Upper lobe of left lung (tissue), 6 donors: Measurements from ENCODE around the gene KMT5B. TPM values are rescaled to one million over a fixed set of nuclear protein-coding genes. Genes with fewer than 3 reads are reported as not detected.

Source experiments
- ATAC-seq, 2 donors: fragments of 200-7000 bp; cut with Tn5 transposase; one replicate each; pipeline ENCODE4 v1.9.1; 2022; ENCODE audit warnings: mild to moderate bottlenecking in 2 of 2, moderate library complexity in 2 of 2; ENCODE audit not compliant: low FRiP score in 2 of 2
- DNase-seq, 2 donors: peaks; one replicate each; pipeline ENCODE4 v3.0.0-alpha.2; 2019 to 2020
- H3K27ac ChIP-seq, 4 donors: fragments of 200-600 bp; sonication (generic); one replicate each; pipeline ENCODE4 v1.5.1; 2016 to 2019
- H3K27me3 ChIP-seq, 4 donors: fragments of 200-600 bp; sonication (generic); one replicate each; pipeline ENCODE4 v1.5.1; 2017 to 2019
- H3K36me3 ChIP-seq, 4 donors: fragments of 200-600 bp; sonication (generic); one replicate each; pipeline ENCODE4 v1.5.1; 2016 to 2019
- H3K4me1 ChIP-seq, 4 donors: fragments of 200-600 bp; sonication (generic); one replicate each; pipeline ENCODE4 v1.5.1; 2018 to 2019
- H3K4me3 ChIP-seq, 4 donors: fragments of 200-600 bp; sonication (generic); one replicate each; pipeline ENCODE4 v1.5.1; 2017 to 2019; ENCODE audit warnings: mild to moderate bottlenecking in 2 of 4, moderate library complexity in 1 of 4
- H3K9me3 ChIP-seq, 4 donors: fragments of 200-600 bp; sonication (generic); one replicate each; pipeline ENCODE4 v1.5.1; 2018 to 2019
- CTCF ChIP-seq, 6 experiments: fragments of 450-650 bp in 4 of 6; fragments of 200-600 bp in 2 of 6; sonication (generic) in 2 of 6; IDR thresholded peaks; one replicate each; pipeline ENCODE4 v1.5.1; 2016 to 2019; ENCODE audit warnings: antibody characterized with exemption in 6 of 6
- EP300 ChIP-seq, 4 donors: sonication (generic); formaldehyde crosslinking; IDR thresholded peaks; one replicate each; pipeline ENCODE4 v1.5.1; 2017; ENCODE audit warnings: antibody characterized with exemption in 4 of 4, control low read depth in 2 of 4
- POLR2A ChIP-seq, 4 donors: fragments of 450-650 bp; IDR thresholded peaks; one replicate each; pipeline ENCODE4 v1.5.1; 2016 to 2017; ENCODE audit warnings: antibody characterized with exemption in 4 of 4, mild to moderate bottlenecking in 2 of 4
- POLR2AphosphoS5 ChIP-seq, 2 donors: sonication (generic); formaldehyde crosslinking; IDR thresholded peaks; one replicate each; pipeline ENCODE4 v1.5.1; 2017; ENCODE audit warnings: antibody characterized with exemption in 2 of 2
- WGBS, 2 donors: methylation state at CpG; one replicate each; pipeline ENCODE4 v1.1.5; 2017 to 2018; 5-methylcytosine and 5-hydroxymethylcytosine counted together
- total RNA-seq, 6 donors: library from RNA; depleted of rRNA in 4 of 6; stranded (reverse); fragments of >200 nt in 4 of 6; gene quantifications; one replicate each; pipeline versions ENCODE4 v1.1.0 to v1.2.1, GENCODE V29; 2016 to 2021
- donor health status: DM: no; HTN: no; CAD: no; lungs with moderate emphysema.
- donor health status: DM: no; HTN: yes; CAD: no; lungs with severe emphysema.

KMT5B gene
- total RNA-seq, 6 donors from 2014 or later: 19.3 to 61.2 (median 41.0) TPM

DNA sequence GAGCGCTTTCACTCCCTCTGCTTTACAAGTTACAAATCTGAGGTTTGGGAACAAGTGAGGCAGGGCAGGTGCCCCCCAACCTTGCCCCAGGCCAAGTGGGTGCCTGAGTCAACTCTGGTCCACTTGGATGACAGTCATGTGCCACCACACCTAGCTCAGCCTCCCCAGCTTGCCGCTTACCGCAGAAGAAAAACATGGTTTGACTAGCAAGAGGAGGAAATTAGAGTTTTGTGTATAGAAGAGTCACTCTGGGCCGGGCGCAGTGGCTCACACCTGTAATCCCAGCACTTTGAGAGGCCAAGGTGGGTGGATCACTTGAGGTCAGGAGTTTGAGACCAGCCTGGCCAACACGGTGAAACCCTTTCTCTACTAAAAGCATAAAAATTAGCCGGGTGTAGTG, 64.2 kb downstream of the KMT5B start:
- TF ChIP-seq EP300 (IDR thresholded peaks at IDR 0.05): no peak
- no peak for TF ChIP-seq POLR2AphosphoS5 (IDR thresholded peaks at IDR 0.05)
- TF ChIP-seq POLR2A (IDR thresholded peaks at IDR 0.05): no peak
- TF ChIP-seq CTCF (IDR thresholded peaks at IDR 0.05): no peak
- Histone ChIP-seq H3K27me3 (no peaks in the 10 kb centered on the region), H3K4me3 (no peak overlapping the region), H3K4me1 (peaks cover 26 to 49% (median 37%) of the 10 kb centered on the region in 4 donors), H3K9me3 (no peaks in the 10 kb centered on the region), H3K27ac (peak overlapping the region in 2 of 4 donors; percentile 7 to 72), H3K36me3 (no peaks in the 10 kb centered on the region)
- no peak for ATAC-seq
- 77 to 86% methylated on average over 6 to 7 of the region's 7 CpGs for WGBS, 2 donors
- no peak for DNase-seq

- TF ChIP-seq EP300 (IDR thresholded peaks at IDR 0.05) (no peak), POLR2A (IDR thresholded peaks at IDR 0.05) (no peak), POLR2AphosphoS5 (IDR thresholded peaks at IDR 0.05) (no peak), CTCF (IDR thresholded peaks at IDR 0.05) (no peak)
- H3K9me3 ChIP-seq: no peaks in the 10 kb centered on the region
- DNase-seq (no peak), ATAC-seq (no peak)
- peak overlapping the region in 2 of 4 donors; percentile 7 to 72 for H3K27ac ChIP-seq
- no peaks in the 10 kb centered on the region for H3K36me3 ChIP-seq
- 92% methylated on average over 17 to 18 of the region's 18 CpGs for WGBS, 2 donors
- H3K4me1 ChIP-seq: peaks cover 26 to 50% (median 37%) of the 10 kb centered on the region in 4 donors
- H3K4me3 ChIP-seq: no peak overlapping the region
- H3K27me3 ChIP-seq: no peaks in the 10 kb centered on the region
Measured at GRCh38 chr11:68148071-68148805, 64.9 kb downstream of the KMT5B start.

DNA sequence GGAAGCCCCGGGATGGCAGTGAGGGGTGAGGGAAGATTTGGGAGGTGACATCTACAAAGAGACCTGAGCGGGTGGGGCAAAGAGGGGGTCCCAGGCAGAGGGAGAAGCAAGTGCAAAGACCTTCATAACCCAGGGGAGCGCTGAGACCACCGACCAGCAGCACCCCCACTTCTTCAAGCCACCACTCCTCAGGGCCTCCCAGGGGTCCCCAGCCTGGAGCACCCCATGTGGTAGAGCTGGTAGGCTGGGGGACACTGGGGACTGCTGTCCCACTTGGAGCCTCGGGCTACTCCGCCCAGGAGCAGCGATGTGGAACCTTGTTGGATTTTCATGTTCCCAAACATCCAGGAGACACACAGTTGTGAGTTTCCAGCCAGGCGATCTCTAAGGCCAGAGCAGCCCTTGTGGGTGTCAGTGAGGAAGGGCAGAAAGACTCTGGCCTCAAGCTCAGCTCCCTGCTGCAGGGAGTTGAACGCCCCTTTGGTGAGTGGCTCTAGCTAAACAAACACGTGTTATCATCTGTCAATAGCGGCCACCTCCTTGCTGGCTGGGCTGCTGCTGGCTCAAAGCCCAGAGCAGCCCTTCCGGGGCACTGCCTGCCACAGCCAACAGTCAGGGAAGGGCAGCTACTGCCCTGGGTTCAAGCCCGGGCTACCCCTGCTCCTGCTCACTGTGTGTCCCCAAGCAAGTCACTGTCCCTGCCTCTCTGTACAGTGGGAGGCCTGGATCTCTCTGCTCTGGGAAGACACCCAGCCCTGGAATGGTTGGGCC, 66.2 kb downstream of the KMT5B start:
- peak in 1 of 2 donors; percentile 79 for DNase-seq

DNA sequence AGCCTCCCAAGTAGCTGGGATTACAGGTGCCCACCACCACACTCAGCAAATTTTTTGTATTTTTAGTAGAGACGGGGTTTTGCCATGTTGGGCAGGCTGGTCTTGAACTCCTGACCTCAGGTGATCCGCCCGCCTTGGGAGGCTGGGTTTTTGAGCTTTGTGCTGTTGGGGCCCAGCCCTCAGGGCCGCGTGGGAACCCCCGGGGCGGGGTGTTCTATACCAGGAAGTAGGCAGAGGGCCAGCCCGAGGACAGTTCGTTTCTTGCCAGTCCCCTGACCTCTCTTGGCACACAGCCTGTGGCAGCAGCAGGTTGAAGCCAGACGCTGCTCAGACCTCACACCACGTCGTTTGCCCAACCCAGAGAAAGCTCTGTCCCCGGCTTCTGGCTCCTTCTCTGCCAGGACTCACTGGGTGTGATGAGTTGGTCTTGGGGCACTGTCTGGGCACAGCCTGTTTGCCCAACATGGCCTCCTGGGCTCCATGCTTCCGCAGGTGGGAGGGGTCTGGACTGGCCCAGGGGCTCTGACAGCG, 67.0 kb downstream of the KMT5B start:
- TF ChIP-seq POLR2AphosphoS5 (IDR thresholded peaks at IDR 0.05) (peak; percentile 15 to 76), POLR2A (IDR thresholded peaks at IDR 0.05) (peak in 1 of 4 donors; percentile 49), EP300 (IDR thresholded peaks at IDR 0.05) (peak in 2 of 4 donors; percentile 23 to 70), CTCF (IDR thresholded peaks at IDR 0.05) (no peak)
- no peak overlapping the region for H3K4me3 ChIP-seq
- ATAC-seq: peak; percentile 71 to 84
- no peaks in the 10 kb centered on the region for H3K9me3 ChIP-seq
- H3K27me3 ChIP-seq: no peaks in the 10 kb centered on the region
- H3K4me1 ChIP-seq: peaks cover 37 to 65% (median 50%) of the 10 kb centered on the region in 4 donors
- 25 to 50% methylated on average over 1 to 15 of the region's 15 CpGs for WGBS, 2 donors
- H3K27ac ChIP-seq: peak overlapping the region; percentile 70 to 86 (median 73)
- H3K36me3 ChIP-seq: no peaks in the 10 kb centered on the region
- peak; percentile 90 to 99 for DNase-seq

More for the DNA sequence above, 66.2 kb downstream of the KMT5B start:
- Histone ChIP-seq H3K4me3 (no peak overlapping the region), H3K9me3 (no peaks in the 10 kb centered on the region), H3K27me3 (no peaks in the 10 kb centered on the region), H3K36me3 (no peaks in the 10 kb centered on the region), H3K27ac (peak overlapping the region; percentile 70 to 86 (median 73)), H3K4me1 (peaks cover 34 to 63% (median 42%) of the 10 kb centered on the region in 4 donors)
- ATAC-seq: peak; percentile 44 to 70
- 21 to 57% methylated on average over 7 to 13 of the region's 13 CpGs for WGBS, 2 donors
- no peak for TF ChIP-seq EP300 (IDR thresholded peaks at IDR 0.05)
- peak in 1 of 4 donors; percentile 63 for TF ChIP-seq POLR2A (IDR thresholded peaks at IDR 0.05)
- peak in 1 of 2 donors; percentile 58 for TF ChIP-seq POLR2AphosphoS5 (IDR thresholded peaks at IDR 0.05)
